GM23338 (cell line): ENCODE data around the gene GRWD1. TPM values are rescaled to one million over a fixed set of nuclear protein-coding genes. Genes with fewer than 3 reads are reported as not detected.

Experiments used
- ATAC-seq: fragments of 200-7000 bp; cut with Tn5 transposase; 3 replicates; pipeline ENCODE4 v1.9.1; 2020
- DNase-seq: peaks from one replicate; pipeline ENCODE4 v3.0.0-alpha.2; 2015; ENCODE audit warnings: low spot score
- H2AFZ ChIP-seq: fragments of 200-600 bp; sonication (generic); 2 replicates; pipeline ENCODE4 v1.8.0; 2016; ENCODE audit warnings: antibody characterized with exemption, mild to moderate bottlenecking, moderate library complexity
- H3F3A ChIP-seq: fragments of 200-600 bp; sonication (generic); replicated peaks from 2 replicates; pipeline ENCODE4 v1.8.0; 2017; ENCODE audit warnings: antibody characterized with exemption, mixed run types, low read depth
- H3K27ac ChIP-seq: fragments of 200-600 bp; sonication (generic); 2 replicates; pipeline ENCODE4 v1.6.1; 2016; ENCODE audit warnings: low read depth
- H3K27me3 ChIP-seq: fragments of 200-600 bp; sonication (generic); 2 replicates; pipeline ENCODE4 v1.8.0; 2016; ENCODE audit warnings: mild to moderate bottlenecking, mixed run types, moderate library complexity; ENCODE audit not compliant: insufficient read depth
- H3K36me3 ChIP-seq: fragments of 200-600 bp; sonication (generic); 2 replicates; pipeline ENCODE4 v1.8.0; 2016; ENCODE audit warnings: mild to moderate bottlenecking; ENCODE audit not compliant: insufficient read depth
- H3K4me1 ChIP-seq: fragments of 200-600 bp; sonication (generic); 2 replicates; pipeline ENCODE4 v1.8.0; 2016; ENCODE audit warnings: mild to moderate bottlenecking, moderate library complexity; ENCODE audit not compliant: insufficient read depth
- H3K4me2 ChIP-seq: fragments of 200-600 bp; sonication (generic); 2 replicates; pipeline ENCODE4 v1.7.1; 2017; ENCODE audit warnings: mixed run types
- H3K4me3 ChIP-seq: fragments of 200-600 bp; sonication (generic); 2 replicates; pipeline ENCODE4 v1.6.1; 2016; ENCODE audit warnings: mixed run types
- H3K79me2 ChIP-seq: fragments of 200-600 bp; sonication (generic); replicated peaks from 2 replicates; pipeline ENCODE4 v1.8.0; 2017; ENCODE audit warnings: mild to moderate bottlenecking; ENCODE audit not compliant: insufficient read depth
- H3K9me2 ChIP-seq: fragments of 200-600 bp; sonication (generic); 2 replicates; pipeline ENCODE4 v1.8.0; 2017; ENCODE audit not compliant: insufficient read depth
- H4K20me1 ChIP-seq: fragments of 200-600 bp; sonication (generic); replicated peaks from 2 replicates; pipeline ENCODE4 v1.8.0; 2017; ENCODE audit warnings: mild to moderate bottlenecking; ENCODE audit not compliant: insufficient read depth
- H3K27ac Mint-ChIP-seq: 2 replicates; pipeline ENCODE4 v1.8.0; 2020; ENCODE audit warnings: inconsistent platforms, mild to moderate bottlenecking, moderate library complexity, mixed read lengths
- H3K27me3 Mint-ChIP-seq: 3 replicates; pipeline ENCODE4 v1.8.0; 2022; ENCODE audit warnings: low read depth, mild to moderate bottlenecking, moderate library complexity, mixed read lengths, inconsistent platforms; ENCODE audit not compliant: insufficient read depth, poor library complexity
- H3K36me3 Mint-ChIP-seq: 3 replicates; pipeline ENCODE4 v1.8.0; 2021; ENCODE audit warnings: low read depth, mild to moderate bottlenecking, inconsistent platforms, moderate library complexity, mixed read lengths
- H3K4me1 Mint-ChIP-seq: 3 replicates; pipeline ENCODE4 v1.8.0; 2020; ENCODE audit warnings: mild to moderate bottlenecking, inconsistent platforms, mixed read lengths
- H3K4me3 Mint-ChIP-seq: 3 replicates; pipeline ENCODE4 v1.8.0; 2021; ENCODE audit warnings: moderate library complexity, mild to moderate bottlenecking, inconsistent platforms, mixed read lengths
- H3K9me3 Mint-ChIP-seq: 3 replicates; pipeline ENCODE4 v1.8.0; 2020; ENCODE audit warnings: moderate library complexity, mild to moderate bottlenecking, inconsistent platforms, mixed read lengths
- CREB1 ChIP-seq: fragments of 250-450 bp; sonication (Bioruptor Pico); IDR thresholded peaks from 2 replicates; pipeline ENCODE4 v1.5.0; 2020; ENCODE audit warnings: low read depth, mild to moderate bottlenecking, moderate library complexity
- CTCF ChIP-seq, 2 experiments: fragments of 200-600 bp in 1 of 2; sonication (generic) in 1 of 2; conservative IDR thresholded peaks; 2 replicates each; pipeline versions ENCODE4 v1.5.1 to v1.6.1; 2016 to 2017; ENCODE audit warnings: antibody characterized with exemption in 2 of 2, low read depth in 2 of 2, mild to moderate bottlenecking in 2 of 2, moderate library complexity in 1 of 2
- ETS1 ChIP-seq: IDR thresholded peaks from 2 replicates; pipeline ENCODE4 v1.6.1; 2016; ENCODE audit warnings: antibody characterized with exemption
- EZH2phosphoT487 ChIP-seq: fragments of 200-600 bp; sonication (generic); IDR thresholded peaks from one replicate; pipeline ENCODE4 v1.8.1; 2018; ENCODE audit warnings: antibody characterized with exemption; ENCODE audit not compliant: unreplicated experiment
- JUNB ChIP-seq: IDR thresholded peaks from one replicate; pipeline ENCODE4 v1.6.1; 2016; ENCODE audit warnings: antibody characterized with exemption; ENCODE audit not compliant: unreplicated experiment
- NANOG ChIP-seq: IDR thresholded peaks from 2 replicates; pipeline ENCODE4 v1.6.1; 2016; ENCODE audit warnings: antibody characterized with exemption, borderline replicate concordance
- POLR2AphosphoS5 ChIP-seq: IDR thresholded peaks from 2 replicates; pipeline ENCODE4 v1.6.1; 2016; ENCODE audit warnings: antibody characterized with exemption, low read depth
- STAT1 ChIP-seq: IDR thresholded peaks from one replicate; pipeline ENCODE4 v1.6.1; 2016; ENCODE audit warnings: antibody characterized with exemption; ENCODE audit not compliant: unreplicated experiment
- ZNF331 ChIP-seq: fragments of 250-450 bp; sonication (Bioruptor Pico); IDR thresholded peaks from 2 replicates; pipeline ENCODE4 v1.5.0; 2020; ENCODE audit warnings: low read depth, mild to moderate bottlenecking, moderate library complexity
- ZNF462 ChIP-seq: fragments of 250-450 bp; sonication (Bioruptor Pico); IDR thresholded peaks from 2 replicates; pipeline ENCODE4 v1.5.0; 2020; ENCODE audit warnings: mild to moderate bottlenecking, moderate library complexity
- polyA plus RNA-seq: library from polyadenylated mRNA; unstranded; fragments of >200 nt; fragmentation: Nextera tagmentation; extraction: Ambion mirVana; gene quantifications from 2 replicates; pipeline ENCODE4 v1.2.1, GENCODE V29; 2016
- total RNA-seq: library from RNA; depleted of rRNA; stranded (reverse); fragments of >200 nt; shearing (Covaris generic); gene quantifications from 2 replicates; pipeline ENCODE4 v1.2.3, GENCODE V29; 2014

Gene GRWD1
- total and polyA plus RNA-seq, 2 experiments from 2014 or later: 23.2 to 58.0 TPM

DNA sequence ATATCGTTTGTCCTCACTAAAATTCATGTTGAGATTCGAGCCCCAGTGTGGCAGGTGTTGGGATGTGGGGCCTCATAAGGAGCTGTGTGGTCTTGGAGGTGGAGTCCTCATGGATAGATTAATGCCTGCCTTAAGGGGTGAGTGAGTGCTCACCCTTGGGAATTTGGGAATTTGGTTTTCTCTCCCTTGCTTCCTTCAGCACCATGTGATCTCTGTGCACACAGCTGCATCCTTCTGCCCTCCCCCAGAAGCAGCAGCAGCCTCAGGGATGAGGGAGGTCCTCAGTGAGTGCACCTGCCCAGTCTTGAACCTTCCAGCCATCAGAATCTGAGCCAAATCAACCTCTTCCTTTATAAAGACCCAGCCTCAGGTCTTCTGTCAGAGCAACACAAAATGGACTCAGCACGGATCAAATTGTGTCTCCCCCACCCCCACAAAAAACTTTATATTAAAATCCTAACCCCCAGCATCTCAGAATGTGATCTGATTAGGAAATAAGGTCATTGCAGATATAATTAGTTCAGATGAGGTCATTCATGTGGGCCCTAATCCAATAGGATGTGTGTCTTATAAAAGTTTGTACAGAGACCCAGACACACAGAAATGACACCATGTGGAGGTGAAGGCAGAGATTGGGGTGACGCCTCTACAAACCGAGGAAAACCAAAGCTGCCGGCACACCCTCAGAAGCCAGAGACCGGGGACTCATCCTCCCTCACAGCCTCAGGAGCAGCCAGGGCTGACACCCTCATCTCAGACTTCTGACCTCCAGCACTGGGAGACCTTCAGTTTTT lies 36.3 kb downstream of the GRWD1 start:
- Mint-ChIP-seq H3K9me3 (peaks cover 2% of the 10 kb centered on the region; the same call in 2 of the 3 replicates), H3K36me3 (peaks cover 17% of the 10 kb centered on the region), H3K27me3 (peaks cover 43% of the 10 kb centered on the region), H3K27ac (peak overlapping the region; percentile 40; the same call in 1 of the 2 replicates), H3K4me1 (peaks cover 22% of the 10 kb centered on the region), H3K4me3 (peak overlapping the region; percentile 83; the same call in 2 of the 3 replicates)
- peak overlapping the region; percentile 90 for H3K4me3 ChIP-seq
- ATAC-seq: no peak
- H3K4me1 ChIP-seq: peaks cover 12% of the 10 kb centered on the region; the same call in 1 of the 2 replicates
- no peaks in the 10 kb centered on the region for H3K27me3 ChIP-seq
- H4K20me1 ChIP-seq: peaks cover 2% of the 10 kb centered on the region; the same call in 1 of the 2 replicates
- peak; percentile 26 for DNase-seq
- no peaks in the 10 kb centered on the region for H3K79me2 ChIP-seq
- no peak for TF ChIP-seq STAT1
- no peak for TF ChIP-seq EZH2phosphoT487
- TF ChIP-seq ZNF462 (CRISPR knock-in tag): no peak
- TF ChIP-seq POLR2AphosphoS5: no peak
- no peak for TF ChIP-seq ETS1
- no peak for TF ChIP-seq ZNF331
- TF ChIP-seq CTCF (conservative IDR thresholded peaks at IDR 0.05; ENCODE audit: low read depth in 2 of 2): no peak
- TF ChIP-seq JUNB: no peak
- TF ChIP-seq CREB1 (CRISPR knock-in tag): no peak
- no peak for TF ChIP-seq NANOG
- no peaks in the 10 kb centered on the region for H3K9me2 ChIP-seq
- H3F3A ChIP-seq: peaks cover 30% of the 10 kb centered on the region
- no peaks in the 10 kb centered on the region for H3K36me3 ChIP-seq
- H3K27ac ChIP-seq: no peak overlapping the region
- H2AFZ ChIP-seq: no peak overlapping the region
- H3K4me2 ChIP-seq: peak overlapping the region; percentile 84
